Stimulated activated CD8-positive, alpha-beta memory T cell treated with anti-CD3 and anti-CD28 coated beads, Interleukin-12 subunit alpha, Interleukin-12 subunit beta, amount 100 ng/mL, for 4 hours (primary cell): ENCODE results near the gene CHI3L1.

Experiments
- DNase-seq: peaks from one replicate; pipeline ENCODE4 v3.0.0-alpha.2; 2020; ENCODE audit warnings: low read depth

The CHI3L1 gene

DNA sequence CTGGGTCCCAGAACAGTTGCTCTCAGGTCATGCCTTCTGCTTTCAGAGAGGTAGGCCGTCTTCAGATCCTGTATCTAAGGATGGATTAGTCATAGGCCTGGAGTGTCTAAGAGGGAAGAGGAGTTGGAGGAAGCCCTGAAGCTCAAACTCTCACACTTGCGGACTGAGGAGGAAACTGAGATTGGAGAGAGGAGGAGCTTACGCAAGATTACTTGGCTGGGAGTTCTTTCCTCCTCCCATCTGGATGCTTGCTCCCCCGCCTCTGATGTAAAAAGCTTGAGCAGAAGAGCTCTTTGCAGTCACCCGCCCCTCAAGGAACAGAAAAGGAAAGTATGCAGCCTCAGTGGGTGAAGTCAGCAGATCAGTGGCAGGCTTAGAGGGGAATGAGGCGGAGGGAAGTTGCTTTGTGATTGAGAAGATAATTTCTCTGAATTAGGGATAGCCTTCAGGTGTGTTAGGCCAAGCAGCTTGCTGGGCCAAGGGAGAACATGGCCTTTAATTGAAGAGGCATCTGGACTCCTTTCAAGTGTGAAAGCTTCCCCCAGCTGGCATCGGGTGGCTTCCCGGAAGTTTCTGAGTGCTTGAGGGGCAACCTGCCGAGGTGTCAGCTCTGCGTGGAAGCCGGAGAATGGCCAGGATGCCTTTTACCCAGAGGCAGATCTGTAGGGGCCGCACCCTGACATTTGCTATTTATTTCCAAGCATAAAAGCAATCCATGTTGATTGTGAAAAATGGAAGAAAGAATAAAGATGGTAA, 52.4 kb downstream of the CHI3L1 start:
- no peak for DNase-seq

DNA sequence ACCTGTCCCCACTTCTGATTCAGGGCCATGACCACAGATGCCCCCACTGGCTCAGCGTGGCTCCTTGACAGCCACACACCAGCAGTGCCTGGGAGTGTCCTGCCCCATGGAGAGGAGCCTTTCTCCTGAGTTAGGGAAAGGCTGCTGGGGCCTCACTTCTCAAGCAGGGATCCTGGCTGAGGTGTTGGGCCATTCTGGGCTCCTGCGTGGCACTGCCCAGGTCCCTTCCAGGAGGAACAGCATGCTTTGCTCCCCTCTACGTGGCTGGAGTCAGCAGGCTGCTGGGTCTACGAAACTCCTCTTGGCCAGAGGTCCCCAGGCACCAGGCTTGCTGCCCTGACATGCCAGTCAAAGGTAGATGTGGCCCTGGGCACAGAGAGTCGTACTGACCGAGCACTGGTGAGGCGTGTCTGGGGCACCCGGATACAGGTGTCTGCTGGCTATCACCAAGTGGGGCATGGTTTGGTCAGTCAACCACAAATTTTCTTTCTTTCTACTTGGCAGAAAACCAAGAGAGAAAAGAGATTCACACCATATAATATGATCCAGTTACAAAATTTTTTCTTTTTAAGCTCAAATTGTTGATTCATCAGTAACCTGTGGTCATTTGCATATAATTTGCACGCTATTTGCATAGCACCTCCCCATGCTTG, 54.8 kb downstream of the CHI3L1 start:
- DNase-seq, result no peak

DNA sequence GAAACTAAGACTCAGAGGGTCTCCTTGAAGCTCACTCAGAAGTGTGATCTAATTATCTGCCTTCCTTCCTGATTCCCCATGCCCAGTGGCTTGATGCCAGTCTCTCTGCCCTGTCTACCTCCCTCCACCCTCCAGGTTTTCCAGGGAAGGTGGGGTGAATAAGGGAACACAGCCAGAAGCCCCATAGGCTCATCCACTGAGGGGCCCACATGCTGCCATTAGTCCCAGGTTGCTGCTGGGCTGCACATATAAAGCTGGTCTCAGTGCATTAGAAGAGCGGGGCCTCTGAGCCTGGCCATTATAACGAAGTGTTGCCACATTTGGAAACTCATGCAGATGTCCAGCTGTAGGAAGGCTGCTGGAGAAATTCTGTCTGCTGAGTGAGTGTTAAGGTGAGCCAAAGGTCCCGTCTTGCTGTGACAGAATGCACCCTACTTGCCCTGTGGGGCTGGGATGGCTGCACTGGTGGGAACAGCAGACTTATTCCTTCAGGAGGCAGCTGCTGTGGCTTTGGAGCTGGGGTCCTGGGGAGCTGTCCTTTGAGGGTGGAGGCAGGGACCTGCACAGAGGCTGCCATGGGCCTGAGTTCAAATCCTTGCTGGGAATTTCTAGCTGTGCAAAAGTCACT, 56.0 kb downstream of the CHI3L1 start:
- no peak for DNase-seq

DNA sequence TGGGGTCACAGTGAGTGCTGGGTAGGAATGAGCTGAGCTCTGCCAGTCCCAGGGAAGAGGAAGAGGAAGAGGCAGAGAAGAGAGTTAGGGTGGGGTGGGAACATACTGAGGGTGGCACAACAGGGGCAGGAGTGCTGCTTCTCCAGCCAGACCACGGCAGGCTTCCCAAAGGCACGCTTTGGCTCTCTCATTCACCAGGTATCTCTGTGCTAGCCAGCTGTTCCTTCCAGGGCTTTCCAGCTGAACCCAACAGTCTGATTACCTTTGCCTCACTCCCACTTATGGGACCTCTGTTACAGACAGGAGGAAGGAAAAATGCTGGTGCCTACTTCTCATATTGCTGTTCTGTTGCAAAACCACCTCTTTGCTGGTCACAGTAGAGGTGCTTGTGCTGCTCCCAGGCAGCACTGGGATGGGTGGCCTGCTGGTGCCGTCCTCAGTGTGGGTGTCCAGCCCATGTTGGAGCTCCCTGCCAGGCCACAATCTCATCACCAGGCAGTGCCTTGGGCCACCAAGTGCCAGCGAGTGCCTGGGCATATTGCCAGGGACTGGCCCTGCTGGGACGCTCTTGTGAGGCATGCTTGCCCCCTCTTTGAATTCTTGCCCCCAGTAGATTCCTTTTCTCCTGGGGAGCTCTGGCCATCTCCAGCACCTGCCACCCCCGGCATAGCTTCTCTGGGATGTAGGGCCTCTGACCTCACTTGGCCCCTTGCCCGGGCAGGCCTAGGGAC, 56.8 kb downstream of the CHI3L1 start:
- no peak for DNase-seq
